Measurements from ENCODE around the gene NDUFS5.
A peak's percentile ranks its signal among the peaks of the same experiment; 100 is the strongest.
"Not testable (repeated sequence)": the region's sequence is repeated elsewhere in the genome, so short reads cannot be mapped to it uniquely, and the experiment has no call there.

The NDUFS5 gene

GRCh38 chr1:39044762-39045161 is 18.6 kb downstream of the NDUFS5 start:
- Mint-ChIP-seq H3K4me3 (no peak overlapping the region), H3K4me1 (no peaks in the 10 kb centered on the region), H3K27ac (no peak overlapping the region), H3K27me3 (no peaks in the 10 kb centered on the region), H3K9me3 (no peaks in the 10 kb centered on the region)
- ATAC-seq: no peak
- DNase-seq: no peak

DNA sequence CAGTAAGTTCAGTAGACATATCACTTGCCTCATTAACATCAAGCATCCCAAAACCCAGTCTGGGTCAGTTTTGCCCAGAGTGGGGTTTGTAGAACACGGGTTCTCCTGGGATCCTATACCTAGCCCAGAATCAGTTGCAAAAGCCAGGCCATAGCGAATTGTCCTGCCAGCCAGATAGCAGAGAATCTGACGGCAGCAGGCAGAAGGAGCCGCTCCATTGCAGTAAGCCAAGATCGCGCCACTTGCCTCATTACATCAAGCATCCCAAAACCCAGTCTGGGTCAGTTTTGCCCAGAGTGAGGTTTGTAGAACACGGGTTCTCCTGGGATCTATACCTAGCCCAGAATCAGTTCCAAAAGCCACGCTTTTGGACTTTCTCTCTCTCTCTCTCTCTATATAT is 19.1 kb downstream of the NDUFS5 start:
- no peak overlapping the region for H3K4me3 Mint-ChIP-seq
- H3K9me3 Mint-ChIP-seq: no peaks in the 10 kb centered on the region
- H3K4me1 Mint-ChIP-seq: no peaks in the 10 kb centered on the region
- no peak for DNase-seq
- H3K27ac Mint-ChIP-seq: no peak overlapping the region
- no peaks in the 10 kb centered on the region for H3K27me3 Mint-ChIP-seq
- ATAC-seq: no peak

DNA sequence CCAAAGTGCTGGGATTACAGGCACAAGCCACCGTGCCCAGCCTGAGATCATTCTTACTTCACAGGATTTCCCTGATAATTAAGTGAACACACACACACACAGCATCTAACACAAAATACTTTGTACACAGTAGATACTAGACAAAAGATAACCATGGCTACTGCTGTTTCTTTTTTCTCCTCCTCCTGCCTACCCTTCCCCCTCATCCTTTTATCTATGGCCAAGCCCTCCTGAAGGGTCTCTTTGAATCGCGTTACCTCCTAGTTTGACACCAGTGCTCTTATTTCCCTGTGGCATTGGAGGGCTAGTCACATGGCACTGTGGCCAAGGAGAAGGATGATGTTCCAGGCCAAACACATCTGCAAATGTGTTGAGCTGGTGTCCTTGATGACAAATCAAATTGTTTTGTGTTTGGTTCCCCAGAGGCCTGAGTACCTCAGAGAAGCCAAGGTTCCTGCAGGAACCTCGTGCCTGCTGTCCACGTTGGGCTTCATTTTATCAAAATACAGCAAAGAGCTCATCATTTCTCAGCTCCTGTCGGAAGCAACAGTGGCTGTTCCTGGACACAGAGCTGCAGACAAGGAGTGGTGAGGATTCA is 20.6 kb downstream of the NDUFS5 start:
- Mint-ChIP-seq H3K27ac (no peak overlapping the region), H3K4me1 (no peaks in the 10 kb centered on the region), H3K9me3 (no peaks in the 10 kb centered on the region), H3K27me3 (no peaks in the 10 kb centered on the region), H3K4me3 (no peak overlapping the region)
- ATAC-seq (no peak), DNase-seq (no peak)

DNA sequence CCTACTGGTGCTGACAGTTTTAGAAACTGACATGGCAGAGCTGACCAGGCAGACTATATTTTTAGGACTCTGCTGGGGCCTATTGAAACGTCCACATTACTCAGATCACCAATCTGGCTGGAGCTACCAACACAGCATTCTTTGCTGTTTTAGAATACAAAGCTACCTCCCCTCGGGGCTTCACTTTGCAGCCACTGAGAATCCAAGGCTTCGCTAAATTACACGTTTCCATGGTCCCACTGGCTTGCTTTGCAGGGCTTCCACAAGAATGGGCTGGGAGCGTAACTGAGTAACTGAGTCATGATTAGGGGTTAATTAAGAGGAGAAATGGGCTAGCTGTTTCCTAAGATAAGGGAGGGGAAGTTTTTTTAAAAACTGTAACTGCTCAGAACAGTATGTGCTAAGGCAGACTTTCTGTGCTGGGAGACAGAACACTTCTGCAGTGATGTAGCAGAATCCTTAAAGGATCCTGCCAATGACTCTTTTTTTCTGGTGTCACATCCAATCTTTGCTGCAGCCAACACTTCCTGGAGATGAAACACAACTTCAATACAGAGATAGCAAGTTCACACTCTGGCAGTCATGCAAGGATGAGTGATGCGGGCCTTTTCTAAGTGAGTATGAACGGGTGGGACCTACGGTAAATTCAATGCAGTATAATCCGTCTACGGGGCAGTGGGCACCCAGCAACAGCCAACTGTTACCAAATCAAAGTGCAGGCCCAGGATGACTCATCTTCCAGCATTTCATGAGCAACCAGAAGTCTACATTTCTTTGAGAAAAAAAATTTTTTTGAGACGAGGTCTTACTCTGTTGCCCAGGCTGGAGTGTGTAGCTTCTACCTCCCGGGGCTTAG is 21.5 kb downstream of the NDUFS5 start:
- H3K9me3 Mint-ChIP-seq: no peaks in the 10 kb centered on the region
- H3K27ac Mint-ChIP-seq: no peak overlapping the region
- no peak for ATAC-seq
- H3K4me1 Mint-ChIP-seq: no peaks in the 10 kb centered on the region
- H3K27me3 Mint-ChIP-seq: no peaks in the 10 kb centered on the region
- H3K4me3 Mint-ChIP-seq: no peak overlapping the region
- no peak for DNase-seq

DNA sequence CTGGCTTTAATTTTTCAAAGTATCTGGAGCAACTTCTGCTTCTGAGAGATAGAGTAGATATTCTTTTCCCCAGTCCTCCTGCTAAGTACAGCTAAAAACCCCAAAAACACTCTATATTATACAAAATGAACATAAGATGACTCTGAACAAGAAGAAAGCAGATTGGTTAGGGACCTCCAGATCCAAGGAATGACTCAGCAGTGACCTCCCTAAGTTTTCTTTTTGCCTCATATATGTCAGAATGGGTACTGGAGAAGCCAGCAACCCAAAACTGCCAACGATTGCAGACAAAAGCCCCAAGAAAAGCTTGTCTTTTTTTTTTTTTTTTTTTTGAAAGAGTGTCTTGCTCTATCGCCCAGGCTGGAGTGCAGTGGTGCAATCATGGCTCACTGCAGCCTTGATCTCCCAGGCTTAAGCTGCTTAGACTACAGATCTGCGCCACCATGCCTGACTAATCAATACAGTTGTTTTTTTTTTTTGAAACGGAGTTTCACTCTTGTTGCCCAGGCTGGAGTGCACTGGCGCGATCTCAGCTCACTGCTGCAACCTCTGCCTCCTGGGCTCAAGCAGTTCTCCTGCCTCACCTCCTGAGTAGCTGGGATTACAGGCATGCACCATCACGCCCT is 22.7 kb downstream of the NDUFS5 start:
- no peak for ATAC-seq
- Mint-ChIP-seq H3K4me3 (no peak overlapping the region), H3K27ac (no peak overlapping the region)

DNA sequence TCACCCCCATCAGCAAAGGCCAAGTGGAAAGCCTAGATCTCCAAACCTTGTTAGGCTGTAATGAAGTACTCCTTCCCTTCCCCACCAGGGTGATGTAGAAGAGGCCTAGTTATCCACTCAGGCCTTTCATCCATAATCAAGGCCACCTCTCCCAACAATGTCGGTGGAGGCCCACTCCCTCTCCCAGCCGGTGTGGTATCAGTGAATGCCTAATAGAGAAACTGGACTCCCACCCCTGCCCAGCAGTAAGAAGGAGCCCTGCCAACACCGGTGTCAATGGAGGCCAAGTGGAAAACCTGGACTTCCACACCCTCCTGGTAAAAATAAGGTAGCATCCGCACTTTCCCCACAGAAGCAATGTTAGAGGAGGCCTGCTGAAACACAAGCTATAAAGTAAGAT is 23.9 kb downstream of the NDUFS5 start:
- H3K4me1 Mint-ChIP-seq: no peaks in the 10 kb centered on the region
- no peak for DNase-seq
- no peak overlapping the region for H3K4me3 Mint-ChIP-seq
- no peaks in the 10 kb centered on the region for H3K27me3 Mint-ChIP-seq
- ATAC-seq: no peak
- H3K27ac Mint-ChIP-seq: peak overlapping the region; percentile 67 to 72
- no peaks in the 10 kb centered on the region for H3K9me3 Mint-ChIP-seq

More for the DNA sequence above, 22.7 kb downstream of the NDUFS5 start:
- H3K9me3 Mint-ChIP-seq: no peaks in the 10 kb centered on the region
- DNase-seq: no peak
- no peaks in the 10 kb centered on the region for H3K27me3 Mint-ChIP-seq
- no peaks in the 10 kb centered on the region for H3K4me1 Mint-ChIP-seq

- ATAC-seq, H3K27me3 Mint-ChIP-seq, DNase-seq, H3K4me3 Mint-ChIP-seq, H3K9me3 Mint-ChIP-seq, H3K4me1 Mint-ChIP-seq: not testable (repeated sequence)
- peak overlapping the region in 1 of 2 donors; percentile 47 for H3K27ac Mint-ChIP-seq
Observed at GRCh38 chr1:39051193-39051850, 25.2 kb downstream of the NDUFS5 start.

DNA sequence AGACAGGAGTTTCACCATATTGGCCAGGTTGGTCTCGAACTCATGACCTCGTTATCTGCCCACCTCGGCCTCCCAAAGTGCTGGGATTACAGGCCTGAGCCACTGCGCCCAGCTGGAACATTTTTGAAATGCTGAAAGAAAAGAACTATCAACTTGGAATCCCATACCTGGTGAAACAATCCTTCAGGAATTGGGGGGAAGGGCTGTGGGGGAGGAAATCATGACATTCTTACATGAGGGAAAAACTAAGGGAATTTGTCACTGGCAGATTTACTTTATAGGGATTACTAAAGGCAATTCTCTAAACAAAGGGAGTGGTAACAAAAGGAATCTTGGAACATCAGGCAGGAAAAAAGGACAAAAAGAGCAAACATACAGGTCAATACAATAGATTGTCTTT is 25.8 kb downstream of the NDUFS5 start:
- DNase-seq (no peak), ATAC-seq (no peak)
- no peak overlapping the region for H3K27ac Mint-ChIP-seq

DNA sequence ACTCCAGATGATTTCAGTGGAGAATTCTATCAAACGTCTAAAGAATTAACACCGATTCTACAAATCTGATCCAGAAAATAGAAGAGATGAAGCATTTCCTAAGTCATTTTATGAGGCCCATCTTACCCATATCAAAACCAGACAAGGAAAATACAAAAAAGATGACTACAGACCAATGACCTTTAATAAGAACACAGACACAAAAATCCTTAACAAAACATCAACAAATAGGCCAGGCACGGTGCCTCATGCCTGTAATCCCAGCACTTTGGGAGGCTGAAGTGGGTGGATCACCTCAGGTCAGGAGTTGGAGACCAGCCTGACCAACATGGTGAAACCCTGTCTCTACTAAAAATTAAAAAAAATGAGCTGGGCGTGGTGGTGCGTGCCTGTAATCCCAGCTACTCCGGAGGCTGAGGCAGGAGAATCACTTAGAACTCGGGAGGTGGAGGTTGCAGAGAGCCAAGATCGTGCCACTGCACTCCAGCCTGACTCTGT is 29.1 kb downstream of the NDUFS5 start:
- not testable (repeated sequence) for H3K9me3 Mint-ChIP-seq, ATAC-seq, DNase-seq, H3K4me1 Mint-ChIP-seq, H3K27me3 Mint-ChIP-seq, H3K27ac Mint-ChIP-seq, H3K4me3 Mint-ChIP-seq

More for the DNA sequence above, 25.8 kb downstream of the NDUFS5 start:
- no peaks in the 10 kb centered on the region for H3K4me1 Mint-ChIP-seq
- no peaks in the 10 kb centered on the region for H3K27me3 Mint-ChIP-seq
- no peak overlapping the region for H3K4me3 Mint-ChIP-seq
- H3K9me3 Mint-ChIP-seq: no peaks in the 10 kb centered on the region

GRCh38 chr1:39061516-39061915 is 35.4 kb downstream of the NDUFS5 start:
- not testable (repeated sequence) for H3K4me1 Mint-ChIP-seq, ATAC-seq, H3K9me3 Mint-ChIP-seq, H3K4me3 Mint-ChIP-seq, DNase-seq, H3K27me3 Mint-ChIP-seq
- H3K27ac Mint-ChIP-seq: peak overlapping the region in 1 of 2 donors; percentile 27

- Mint-ChIP-seq H3K9me3 (no peaks in the 10 kb centered on the region), H3K27me3 (no peaks in the 10 kb centered on the region), H3K4me3 (no peak overlapping the region), H3K27ac (peak overlapping the region in 1 of 2 donors; percentile 27), H3K4me1 (no peaks in the 10 kb centered on the region)
- ATAC-seq (no peak), DNase-seq (no peak)
Observed at GRCh38 chr1:39061951-39062350, 35.8 kb downstream of the NDUFS5 start.

GRCh38 chr1:39063191-39063590 is 37.0 kb downstream of the NDUFS5 start:
- H3K4me3 Mint-ChIP-seq: no peak overlapping the region
- no peak for DNase-seq
- no peaks in the 10 kb centered on the region for H3K27me3 Mint-ChIP-seq
- H3K9me3 Mint-ChIP-seq: no peaks in the 10 kb centered on the region
- no peak overlapping the region for H3K27ac Mint-ChIP-seq
- ATAC-seq: no peak
- no peaks in the 10 kb centered on the region for H3K4me1 Mint-ChIP-seq

DNA sequence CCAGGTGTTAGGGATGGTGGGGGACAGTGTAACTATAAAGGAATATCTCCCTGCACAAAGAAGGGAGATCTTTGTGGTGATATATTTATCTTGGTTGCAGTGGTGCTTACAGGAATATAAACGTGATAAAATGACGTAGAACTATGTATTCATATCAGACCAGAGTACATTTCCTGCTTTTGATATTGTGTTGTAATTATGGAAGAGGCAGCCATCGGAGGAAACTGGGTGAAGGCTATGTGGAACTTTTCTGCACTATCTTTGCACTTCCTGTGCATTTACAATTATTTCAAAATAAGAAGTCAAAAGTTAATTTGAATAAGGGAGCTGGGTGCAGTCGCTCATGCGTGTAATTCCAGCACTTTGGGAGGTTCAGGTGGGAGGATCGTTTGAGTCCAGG is 37.6 kb downstream of the NDUFS5 start:
- Mint-ChIP-seq H3K27me3 (no peaks in the 10 kb centered on the region), H3K4me3 (no peak overlapping the region), H3K27ac (no peak overlapping the region), H3K9me3 (no peaks in the 10 kb centered on the region), H3K4me1 (no peaks in the 10 kb centered on the region)
- ATAC-seq: no peak
- no peak for DNase-seq

DNA sequence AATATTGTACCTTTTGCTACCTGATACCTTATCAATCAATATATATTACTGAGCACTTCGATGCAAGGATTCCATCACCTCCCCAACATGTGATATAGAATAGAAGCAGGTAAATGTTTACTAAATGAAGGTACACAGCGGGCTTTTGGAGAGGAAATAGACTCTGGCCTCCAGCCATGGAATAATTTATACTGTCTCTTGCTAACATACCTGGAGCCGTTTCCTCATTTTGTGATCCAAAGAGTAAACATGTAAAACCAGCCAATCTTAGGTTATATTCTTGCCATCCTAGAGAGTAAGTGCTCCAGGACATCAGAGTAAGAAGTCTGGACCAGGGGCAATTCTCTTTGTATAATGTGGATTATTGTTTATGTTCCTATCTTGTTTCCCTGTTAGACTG is 39.4 kb downstream of the NDUFS5 start:
- no peak overlapping the region for H3K27ac Mint-ChIP-seq
- no peaks in the 10 kb centered on the region for H3K9me3 Mint-ChIP-seq
- ATAC-seq (no peak), DNase-seq (no peak)
- H3K4me3 Mint-ChIP-seq: no peak overlapping the region
- H3K4me1 Mint-ChIP-seq: no peaks in the 10 kb centered on the region
- H3K27me3 Mint-ChIP-seq: no peaks in the 10 kb centered on the region

GRCh38 chr1:39068227-39068626 is 42.1 kb downstream of the NDUFS5 start:
- not testable (repeated sequence) for ATAC-seq, H3K27ac Mint-ChIP-seq, H3K27me3 Mint-ChIP-seq, DNase-seq, H3K4me3 Mint-ChIP-seq, H3K4me1 Mint-ChIP-seq, H3K9me3 Mint-ChIP-seq

DNA sequence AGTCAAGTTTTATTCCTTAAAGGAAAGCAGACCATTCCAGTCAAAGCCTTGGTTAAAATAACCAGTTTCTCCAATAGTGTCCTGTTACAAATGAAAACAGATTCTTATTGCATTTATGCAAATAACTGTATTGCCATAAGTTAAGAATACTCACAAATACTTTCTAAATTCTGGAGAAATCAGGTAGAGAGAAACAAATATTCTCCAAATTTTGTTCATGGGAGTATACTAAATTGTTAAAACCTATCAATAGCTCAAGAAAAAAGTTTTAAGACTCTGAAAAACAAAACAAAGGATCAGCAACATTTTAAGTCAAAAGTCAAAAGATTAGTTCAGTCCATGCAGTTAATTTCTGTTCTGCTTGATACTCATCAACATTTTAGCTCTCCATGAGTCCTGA is 45.4 kb downstream of the NDUFS5 start:
- not testable (repeated sequence) for H3K27me3 Mint-ChIP-seq, H3K4me1 Mint-ChIP-seq, H3K9me3 Mint-ChIP-seq, H3K27ac Mint-ChIP-seq, H3K4me3 Mint-ChIP-seq, ATAC-seq, DNase-seq

Data from stimulated activated naive CD8-positive, alpha-beta T cell treated with anti-CD3 and anti-CD28 coated beads, Interleukin-15, amount 100 ng/mL, for 72 hours (primary cell).